Breast epithelium (tissue), 3 donors: ENCODE measurements around the gene SLC15A1.

Experiments used
- POLR2A ChIP-seq: fragments of 450-650 bp; IDR thresholded peaks from one replicate; pipeline ENCODE4 v1.6.1; 2016; ENCODE audit warnings: antibody characterized with exemption, mild to moderate bottlenecking, moderate library complexity
- POLR2AphosphoS5 ChIP-seq, 3 donors: sonication (generic); formaldehyde crosslinking; IDR thresholded peaks; one replicate each; pipeline ENCODE4 v1.6.1; 2017; ENCODE audit warnings: antibody characterized with exemption in 3 of 3
- TF ChIP-seq, protein P1 (sequence below), 3 donors: fragments of 450-650 bp; IDR thresholded peaks; one replicate each; pipeline ENCODE4 v1.5.1; 2016 to 2017; ENCODE audit warnings: antibody characterized with exemption in 3 of 3, mild to moderate bottlenecking in 3 of 3, moderate library complexity in 3 of 3

GRCh38 chr13:98775844-98776598 lies 23.5 kb upstream of the SLC15A1 start:
- TF ChIP-seq POLR2AphosphoS5 (IDR thresholded peaks at IDR 0.05) (no peak), POLR2A (no peak)
- TF ChIP-seq, protein P1, sequence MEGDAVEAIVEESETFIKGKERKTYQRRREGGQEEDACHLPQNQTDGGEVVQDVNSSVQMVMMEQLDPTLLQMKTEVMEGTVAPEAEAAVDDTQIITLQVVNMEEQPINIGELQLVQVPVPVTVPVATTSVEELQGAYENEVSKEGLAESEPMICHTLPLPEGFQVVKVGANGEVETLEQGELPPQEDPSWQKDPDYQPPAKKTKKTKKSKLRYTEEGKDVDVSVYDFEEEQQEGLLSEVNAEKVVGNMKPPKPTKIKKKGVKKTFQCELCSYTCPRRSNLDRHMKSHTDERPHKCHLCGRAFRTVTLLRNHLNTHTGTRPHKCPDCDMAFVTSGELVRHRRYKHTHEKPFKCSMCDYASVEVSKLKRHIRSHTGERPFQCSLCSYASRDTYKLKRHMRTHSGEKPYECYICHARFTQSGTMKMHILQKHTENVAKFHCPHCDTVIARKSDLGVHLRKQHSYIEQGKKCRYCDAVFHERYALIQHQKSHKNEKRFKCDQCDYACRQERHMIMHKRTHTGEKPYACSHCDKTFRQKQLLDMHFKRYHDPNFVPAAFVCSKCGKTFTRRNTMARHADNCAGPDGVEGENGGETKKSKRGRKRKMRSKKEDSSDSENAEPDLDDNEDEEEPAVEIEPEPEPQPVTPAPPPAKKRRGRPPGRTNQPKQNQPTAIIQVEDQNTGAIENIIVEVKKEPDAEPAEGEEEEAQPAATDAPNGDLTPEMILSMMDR (IDR thresholded peaks at IDR 0.05) = no peak
